ENCODE results near the gene BANF2. TPM values are rescaled to one million over a fixed set of nuclear protein-coding genes. Genes with fewer than 3 reads are reported as not detected.

Gene BANF2
- total RNA-seq, 2 experiments from 2014 or later, result not detected

- CTCF ChIA-PET, result interaction anchor here (0.6 to 1.9 kb wide), 9 partner anchors 8 to 232 kb away, joined by 3 to 7 read pairs (median 3); no protein-coding TSS in a partner anchor
Measured at GRCh38 chr20:17666481-17666880, 33.3 kb upstream of the BANF2 start.

GRCh38 chr20:17667445-17667844, 32.3 kb upstream of the BANF2 start:
- CTCF ChIA-PET, result interaction anchor here (1.2 to 1.9 kb wide), 2 partner anchors 15 to 20 kb away, joined by 4 to 5 read pairs; no protein-coding TSS in a partner anchor
- Mint-ChIP-seq H3K9me3 (no peaks in the 10 kb centered on the region), H3K27ac (no peak overlapping the region), H3K4me3 (no peak overlapping the region), H3K36me3 (ENCODE audit: low read depth) (no peaks in the 10 kb centered on the region), H3K4me1 (ENCODE audit: low read depth) (peaks cover 31% of the 10 kb centered on the region), H3K27me3 (ENCODE audit: low read depth) (no peaks in the 10 kb centered on the region)
- no peak for DNase-seq
- intact Hi-C loops (cut with micrococcal nuclease), result no loop called here

More at GRCh38 chr20:17666481-17666880, 33.3 kb upstream of the BANF2 start:
- peaks cover 38% of the 10 kb centered on the region for H3K4me1 Mint-ChIP-seq (ENCODE audit: low read depth)
- no peaks in the 10 kb centered on the region for H3K9me3 Mint-ChIP-seq
- no peak overlapping the region for H3K4me3 Mint-ChIP-seq
- no peak for DNase-seq
- no peaks in the 10 kb centered on the region for H3K36me3 Mint-ChIP-seq (ENCODE audit: low read depth)
- no peak overlapping the region for H3K27ac Mint-ChIP-seq
- intact Hi-C loops (cut with micrococcal nuclease), result no loop called here
- no peaks in the 10 kb centered on the region for H3K27me3 Mint-ChIP-seq (ENCODE audit: low read depth)

GRCh38 chr20:17668432-17668831, 31.3 kb upstream of the BANF2 start:
- Mint-ChIP-seq H3K4me1 (ENCODE audit: low read depth) (peaks cover 31% of the 10 kb centered on the region), H3K27ac (no peak overlapping the region), H3K27me3 (ENCODE audit: low read depth) (no peaks in the 10 kb centered on the region), H3K36me3 (ENCODE audit: low read depth) (no peaks in the 10 kb centered on the region), H3K9me3 (no peaks in the 10 kb centered on the region), H3K4me3 (no peak overlapping the region)
- intact Hi-C loops (cut with micrococcal nuclease), result no loop called here
- DNase-seq, result no peak
- CTCF ChIA-PET, result no interaction called here

- no peaks in the 10 kb centered on the region for H3K9me3 Mint-ChIP-seq
- intact Hi-C loops (cut with micrococcal nuclease), result no loop called here
- H3K4me1 Mint-ChIP-seq (ENCODE audit: low read depth), result peaks cover 24% of the 10 kb centered on the region
- DNase-seq, result no peak
- H3K36me3 Mint-ChIP-seq (ENCODE audit: low read depth), result no peaks in the 10 kb centered on the region
- no peaks in the 10 kb centered on the region for H3K27me3 Mint-ChIP-seq (ENCODE audit: low read depth)
- no peak overlapping the region for H3K4me3 Mint-ChIP-seq
- no peak overlapping the region for H3K27ac Mint-ChIP-seq
- CTCF ChIA-PET, result no interaction called here
Measured at GRCh38 chr20:17669306-17669931, 30.3 kb upstream of the BANF2 start.

- no peaks in the 10 kb centered on the region for H3K9me3 Mint-ChIP-seq
- H3K4me1 Mint-ChIP-seq (ENCODE audit: low read depth), result peaks cover 11% of the 10 kb centered on the region
- CTCF ChIA-PET, result no interaction called here
- no peaks in the 10 kb centered on the region for H3K36me3 Mint-ChIP-seq (ENCODE audit: low read depth)
- H3K4me3 Mint-ChIP-seq, result no peak overlapping the region
- H3K27ac Mint-ChIP-seq, result no peak overlapping the region
- intact Hi-C loops (cut with micrococcal nuclease), result no loop called here
- DNase-seq, result no peak
- no peaks in the 10 kb centered on the region for H3K27me3 Mint-ChIP-seq (ENCODE audit: low read depth)
Measured at GRCh38 chr20:17671011-17671410, 28.8 kb upstream of the BANF2 start.

- peaks cover 6% of the 10 kb centered on the region for H3K4me1 Mint-ChIP-seq (ENCODE audit: low read depth)
Measured at GRCh38 chr20:17671565-17671964, 28.2 kb upstream of the BANF2 start.

GRCh38 chr20:17673084-17673483, 26.7 kb upstream of the BANF2 start:
- H3K4me1 Mint-ChIP-seq (ENCODE audit: low read depth), result peaks cover 6% of the 10 kb centered on the region
- no peaks in the 10 kb centered on the region for H3K9me3 Mint-ChIP-seq
- intact Hi-C loops (cut with micrococcal nuclease), result no loop called here
- H3K36me3 Mint-ChIP-seq (ENCODE audit: low read depth), result no peaks in the 10 kb centered on the region
- CTCF ChIA-PET, result interaction anchor here (1.2 kb wide), 1 partner anchor 9 kb away, joined by 3 read pairs; the partner anchor contains the start of gene RRBP1
- no peaks in the 10 kb centered on the region for H3K27me3 Mint-ChIP-seq (ENCODE audit: low read depth)
- no peak for DNase-seq
- no peak overlapping the region for H3K27ac Mint-ChIP-seq
- H3K4me3 Mint-ChIP-seq, result no peak overlapping the region

More at GRCh38 chr20:17671565-17671964, 28.2 kb upstream of the BANF2 start:
- no peak for DNase-seq
- Mint-ChIP-seq H3K9me3 (no peaks in the 10 kb centered on the region), H3K36me3 (ENCODE audit: low read depth) (no peaks in the 10 kb centered on the region), H3K27me3 (ENCODE audit: low read depth) (no peaks in the 10 kb centered on the region), H3K27ac (no peak overlapping the region), H3K4me3 (no peak overlapping the region)
- CTCF ChIA-PET, result no interaction called here
- intact Hi-C loops (cut with micrococcal nuclease), result no loop called here

- H3K27ac Mint-ChIP-seq, result no peak overlapping the region
- intact Hi-C loops (cut with micrococcal nuclease), result no loop called here
- peaks cover 5% of the 10 kb centered on the region for H3K4me1 Mint-ChIP-seq (ENCODE audit: low read depth)
- H3K4me3 Mint-ChIP-seq, result no peak overlapping the region
- CTCF ChIA-PET, result interaction anchor here (1.1 kb wide), 1 partner anchor 9 kb away, joined by 3 read pairs; no protein-coding TSS in a partner anchor
- H3K27me3 Mint-ChIP-seq (ENCODE audit: low read depth), result no peaks in the 10 kb centered on the region
- no peak for DNase-seq
- peaks cover 3% of the 10 kb centered on the region for H3K36me3 Mint-ChIP-seq (ENCODE audit: low read depth)
- H3K9me3 Mint-ChIP-seq, result no peaks in the 10 kb centered on the region
Measured at GRCh38 chr20:17674722-17675518, 24.8 kb upstream of the BANF2 start.

GRCh38 chr20:17675519-17676377, 24.0 kb upstream of the BANF2 start:
- intact Hi-C loops (cut with micrococcal nuclease), result no loop called here
- no peak for DNase-seq
- CTCF ChIA-PET, result interaction anchor here (1.1 to 2.0 kb wide), 2 partner anchors 10 to 270 kb away, joined by 3 to 6 read pairs; no protein-coding TSS in a partner anchor
- no peaks in the 10 kb centered on the region for H3K27me3 Mint-ChIP-seq (ENCODE audit: low read depth)
- H3K27ac Mint-ChIP-seq, result no peak overlapping the region
- peaks cover 9% of the 10 kb centered on the region for H3K4me1 Mint-ChIP-seq (ENCODE audit: low read depth)
- H3K9me3 Mint-ChIP-seq, result no peaks in the 10 kb centered on the region
- no peak overlapping the region for H3K4me3 Mint-ChIP-seq
- H3K36me3 Mint-ChIP-seq (ENCODE audit: low read depth), result peaks cover 3% of the 10 kb centered on the region

GRCh38 chr20:17676378-17676759, 23.4 kb upstream of the BANF2 start:
- Mint-ChIP-seq H3K4me3 (no peak overlapping the region), H3K27me3 (ENCODE audit: low read depth) (no peaks in the 10 kb centered on the region), H3K36me3 (ENCODE audit: low read depth) (peaks cover 3% of the 10 kb centered on the region), H3K27ac (no peak overlapping the region), H3K4me1 (ENCODE audit: low read depth) (peaks cover 9% of the 10 kb centered on the region), H3K9me3 (no peaks in the 10 kb centered on the region)
- CTCF ChIA-PET, result interaction anchor here (1.1 to 2.0 kb wide), 2 partner anchors 11 to 269 kb away, joined by 3 to 6 read pairs; no protein-coding TSS in a partner anchor
- intact Hi-C loops (cut with micrococcal nuclease), result no loop called here
- no peak for DNase-seq

- H3K4me1 Mint-ChIP-seq (ENCODE audit: low read depth), result peaks cover 9% of the 10 kb centered on the region
- no peaks in the 10 kb centered on the region for H3K9me3 Mint-ChIP-seq
- CTCF ChIA-PET, result interaction anchor here (2.0 kb wide), 1 partner anchor 11 kb away, joined by 6 read pairs; no protein-coding TSS in a partner anchor
- peaks cover 3% of the 10 kb centered on the region for H3K36me3 Mint-ChIP-seq (ENCODE audit: low read depth)
- H3K4me3 Mint-ChIP-seq, result no peak overlapping the region
- DNase-seq, result no peak
- H3K27ac Mint-ChIP-seq, result no peak overlapping the region
- no peaks in the 10 kb centered on the region for H3K27me3 Mint-ChIP-seq (ENCODE audit: low read depth)
- intact Hi-C loops (cut with micrococcal nuclease), result no loop called here
Measured at GRCh38 chr20:17676942-17677341, 22.8 kb upstream of the BANF2 start.

- intact Hi-C loops (cut with micrococcal nuclease), result no loop called here
- CTCF ChIA-PET, result interaction anchor here (0.6 to 1.6 kb wide), 3 partner anchors 174 to 220 kb away, joined by 3 to 5 read pairs (median 3); no protein-coding TSS in a partner anchor
- no peak overlapping the region for H3K4me3 Mint-ChIP-seq
- H3K27ac Mint-ChIP-seq, result no peak overlapping the region
- peaks cover 3% of the 10 kb centered on the region for H3K36me3 Mint-ChIP-seq (ENCODE audit: low read depth)
- no peak for DNase-seq
- no peaks in the 10 kb centered on the region for H3K27me3 Mint-ChIP-seq (ENCODE audit: low read depth)
- peaks cover 15% of the 10 kb centered on the region for H3K4me1 Mint-ChIP-seq (ENCODE audit: low read depth)
- H3K9me3 Mint-ChIP-seq, result no peaks in the 10 kb centered on the region
Measured at GRCh38 chr20:17678295-17678694, 21.5 kb upstream of the BANF2 start.

Measured in activated naive CD4-positive, alpha-beta T cell treated with anti-CD3 and anti-CD28 coated beads for 36 hours (primary cell).